HG03060 (cell line): ENCODE results near the gene RGPD5.
A peak's percentile ranks its signal among the peaks of the same experiment; 100 is the strongest.
"Not testable (repeated sequence)": the region's sequence is repeated elsewhere in the genome, so short reads cannot be mapped to it uniquely, and the experiment has no call there.

Source experiments
- ATAC-seq: cut with Tn5 transposase; IDR thresholded peaks from one replicate; pipeline ENCODE4 v1.9.1; 2021; ENCODE audit warnings: low read depth, moderate number of reproducible peaks; ENCODE audit not compliant: unreplicated experiment

The RGPD5 gene

DNA sequence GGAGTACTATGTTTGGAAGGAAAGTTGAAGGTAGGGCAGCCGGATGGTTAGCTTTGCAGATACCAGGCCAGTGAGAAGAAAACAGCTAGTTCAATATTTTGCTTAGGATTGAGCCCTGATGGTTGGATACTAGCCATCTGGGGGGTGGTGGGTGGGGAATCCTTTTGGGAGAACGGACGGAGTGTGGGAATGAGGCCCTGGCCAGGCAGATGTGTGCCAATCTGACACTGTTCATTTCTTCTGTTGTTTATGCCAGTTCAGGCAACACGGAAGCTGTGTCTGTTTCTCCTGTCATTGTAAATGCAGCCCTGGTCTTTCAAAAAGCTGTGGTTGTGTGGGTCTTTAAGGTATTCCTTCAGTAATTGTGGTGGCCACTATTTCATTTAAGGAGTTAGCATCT lies 96.9 kb downstream of the RGPD5 start:
- not testable (repeated sequence) for ATAC-seq

DNA sequence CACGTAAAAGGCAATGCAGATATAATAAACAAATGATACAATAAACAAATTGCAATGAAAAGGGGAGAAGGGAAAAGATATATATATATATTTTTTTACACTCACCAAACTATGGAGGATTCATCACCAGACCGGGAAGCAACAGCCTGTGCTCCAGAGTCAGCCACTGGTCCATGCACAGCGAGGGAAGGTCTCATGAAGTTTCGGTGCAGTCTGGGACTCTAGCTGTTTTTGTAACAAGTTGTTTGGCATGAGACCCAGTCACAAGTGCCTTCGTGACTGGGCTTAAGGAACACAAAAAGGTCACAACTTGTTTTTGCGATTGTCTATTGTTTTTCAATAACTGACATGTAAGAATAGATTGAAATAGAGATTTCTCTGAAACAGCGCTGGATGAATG lies 99.6 kb downstream of the RGPD5 start:
- not testable (repeated sequence) for ATAC-seq

DNA sequence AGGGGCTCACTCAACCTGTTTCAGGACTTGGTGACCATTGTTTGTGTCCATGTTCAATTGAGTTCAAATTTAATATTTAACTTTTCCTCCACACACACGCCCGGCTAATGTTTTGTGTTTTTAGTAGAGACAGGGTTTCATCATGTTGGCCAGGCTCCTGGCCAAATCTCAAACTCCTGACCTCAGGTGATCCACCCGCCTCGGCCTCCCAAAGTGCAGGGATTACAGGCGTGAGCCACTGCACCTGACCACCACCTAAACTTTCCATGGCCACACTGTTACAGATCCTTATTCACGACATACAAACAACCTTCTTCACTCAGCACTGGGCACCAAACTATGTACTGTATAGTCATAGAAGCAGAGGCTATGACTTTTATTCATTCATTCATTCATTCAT lies 100.0 kb downstream of the RGPD5 start:
- ATAC-seq: not testable (repeated sequence)

DNA sequence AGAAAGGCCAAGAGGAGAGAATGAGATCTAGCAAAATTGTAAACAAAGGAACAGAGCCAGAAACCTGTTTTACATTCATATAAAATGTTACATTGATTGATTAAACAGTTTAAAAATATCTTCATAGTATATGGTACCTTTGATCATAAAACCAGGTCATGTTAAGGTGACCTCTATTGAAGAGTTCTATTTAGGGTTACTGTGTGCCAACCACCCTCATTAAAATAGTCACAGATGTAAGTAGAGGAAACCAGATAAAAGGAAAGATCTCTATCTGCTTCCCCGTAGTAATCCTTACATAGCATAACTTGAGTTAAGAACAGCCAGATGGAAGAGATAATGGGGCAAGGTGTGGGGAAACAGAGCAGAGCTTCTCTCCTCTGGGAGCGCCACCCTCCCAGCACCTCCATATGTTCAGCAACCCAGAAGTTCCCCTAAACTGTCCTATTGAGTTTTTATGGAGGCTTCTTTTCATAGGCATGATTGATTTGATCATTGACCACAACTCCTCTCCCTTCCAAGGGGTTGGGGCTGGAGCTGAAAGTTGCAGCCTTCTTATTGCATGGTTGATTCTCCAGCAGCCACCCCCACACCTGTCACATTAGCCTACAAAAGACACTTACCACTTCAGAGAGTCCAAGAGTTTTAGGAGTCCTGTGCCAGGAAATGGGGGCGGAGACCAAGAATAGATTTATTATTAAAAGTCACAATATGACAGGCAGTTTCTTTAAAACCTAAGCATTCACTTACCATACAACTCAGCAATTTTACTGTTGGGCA lies 101.2 kb downstream of the RGPD5 start:
- ATAC-seq: not testable (repeated sequence)

DNA sequence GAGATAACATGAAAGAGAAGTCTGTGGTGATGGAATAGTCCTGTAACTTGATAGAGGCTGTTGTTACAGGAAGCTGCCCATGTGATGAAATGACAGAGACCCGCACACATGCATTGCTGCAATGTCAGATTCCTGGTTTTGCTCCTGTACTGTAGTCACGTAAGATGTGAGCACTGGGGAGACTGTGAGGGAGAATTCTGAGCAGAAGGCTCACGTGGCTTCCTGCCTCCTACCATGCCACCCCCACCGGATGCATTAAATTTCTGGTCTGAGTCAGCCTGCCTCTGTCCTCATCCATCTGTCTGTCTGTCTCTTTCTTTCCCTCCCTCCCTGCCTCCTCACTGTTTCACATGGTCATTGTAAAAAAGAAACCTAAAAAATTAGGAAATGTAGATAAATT lies 102.1 kb downstream of the RGPD5 start:
- ATAC-seq: peak; percentile 82

DNA sequence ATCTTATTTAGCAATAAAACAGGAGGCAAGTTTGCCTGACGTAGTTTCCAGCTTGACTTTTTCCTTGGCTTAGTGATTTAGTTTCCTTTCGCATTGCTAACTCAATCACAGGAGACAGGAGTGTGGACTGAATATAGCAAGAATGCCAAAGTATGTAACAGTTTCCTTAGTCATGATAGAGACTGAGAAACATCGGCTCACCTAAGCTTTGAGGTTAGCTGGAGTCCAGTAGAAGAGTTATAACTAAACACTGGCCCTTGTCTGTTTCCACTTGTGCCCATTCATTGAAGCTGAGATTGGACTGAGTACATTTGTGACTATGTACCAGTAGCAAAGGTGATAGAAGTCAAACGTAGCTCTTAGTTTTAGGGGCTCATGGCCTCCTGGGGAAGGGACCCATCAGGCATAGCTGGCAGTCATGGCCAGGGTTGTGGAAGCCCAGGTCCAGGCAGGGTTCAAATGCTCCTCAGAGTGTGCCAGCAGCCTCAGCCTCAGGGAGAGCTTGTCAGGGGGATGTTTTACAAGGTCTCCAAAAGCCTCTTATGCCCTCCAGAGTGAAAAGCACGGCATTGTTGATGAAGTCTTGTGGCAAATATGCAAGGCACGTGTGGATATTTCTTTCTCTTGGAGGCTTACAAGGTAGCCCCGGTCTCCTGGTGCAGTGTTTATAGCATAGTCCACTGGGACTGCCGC lies 103.8 kb downstream of the RGPD5 start:
- ATAC-seq: not testable (repeated sequence)

DNA sequence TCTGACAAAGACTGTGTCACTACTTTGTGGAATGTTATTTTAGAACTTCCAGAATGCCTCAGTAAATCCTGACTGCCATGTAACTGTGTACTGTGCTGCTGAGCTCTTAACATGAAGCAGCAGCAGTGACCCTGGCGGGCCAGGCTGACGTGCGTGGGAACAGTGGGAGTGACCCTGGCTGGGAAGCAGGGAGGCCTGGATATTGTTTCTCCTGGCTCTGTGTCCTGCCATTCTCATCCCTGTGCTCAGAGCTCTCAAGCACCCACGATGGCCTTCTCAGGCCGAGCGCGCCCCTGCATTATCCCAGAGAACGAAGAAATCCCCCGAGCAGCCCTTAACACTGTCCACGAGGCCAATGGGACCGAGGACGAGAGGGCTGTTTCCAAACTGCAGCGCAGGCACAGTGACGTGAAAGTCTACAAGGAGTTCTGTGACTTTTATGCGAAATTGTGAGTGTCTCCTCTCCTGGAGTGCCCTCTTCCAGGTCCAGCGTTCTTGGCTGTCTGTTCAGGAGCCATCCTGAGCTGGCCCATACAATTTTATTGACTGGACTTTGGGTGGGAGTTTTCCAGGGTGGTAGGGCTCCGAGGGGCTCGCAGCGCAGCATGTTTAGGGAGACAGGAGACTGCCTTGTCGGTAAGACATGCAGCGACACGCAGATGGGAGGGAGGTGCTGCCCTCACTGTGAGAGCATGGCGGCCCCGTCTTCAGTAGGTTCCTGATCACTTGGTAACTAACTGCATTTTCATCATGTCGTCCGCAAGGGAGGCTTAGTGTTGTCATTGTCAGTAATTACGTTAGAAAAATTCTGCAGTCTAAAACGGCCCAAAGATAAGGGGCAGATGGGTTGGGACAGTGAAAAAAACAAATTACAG lies 104.6 kb downstream of the RGPD5 start, which contains the start of gene LIMS3:
LIMS3 (plus strand) TSS at position 227 of the 875 bp plus-strand sequence; CDS start at position 268, 41 bp downstream.
- ATAC-seq: not testable (repeated sequence)

DNA sequence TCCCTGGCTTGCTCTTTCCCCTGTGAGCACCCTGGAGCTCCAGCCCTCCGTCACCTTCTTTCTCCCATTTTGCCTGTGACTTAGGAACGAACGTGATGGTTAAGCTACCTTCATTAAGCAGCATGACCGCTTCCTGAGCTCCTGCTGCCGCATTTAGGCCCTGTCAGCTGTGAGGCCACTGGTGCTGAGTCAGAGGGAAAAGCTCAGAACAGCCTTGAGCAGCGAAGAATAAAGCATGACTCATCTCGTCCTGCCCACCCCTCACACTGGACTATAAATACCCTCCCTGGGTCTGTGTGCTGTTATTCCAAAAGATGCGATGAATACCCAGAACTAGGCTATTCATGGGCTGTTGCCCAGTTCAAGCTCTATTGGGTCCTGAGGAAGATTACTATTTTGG lies 111.7 kb downstream of the RGPD5 start:
- ATAC-seq: peak; percentile 66
